ENCODE data around the gene FKBP11. TPM values are rescaled to one million over a fixed set of nuclear protein-coding genes. Genes with fewer than 3 reads are reported as not detected.
A peak's percentile ranks its signal among the peaks of the same experiment; 100 is the strongest.

Gene FKBP11
- polyA plus RNA-seq, 1 experiment, result 100 TPM

DNA sequence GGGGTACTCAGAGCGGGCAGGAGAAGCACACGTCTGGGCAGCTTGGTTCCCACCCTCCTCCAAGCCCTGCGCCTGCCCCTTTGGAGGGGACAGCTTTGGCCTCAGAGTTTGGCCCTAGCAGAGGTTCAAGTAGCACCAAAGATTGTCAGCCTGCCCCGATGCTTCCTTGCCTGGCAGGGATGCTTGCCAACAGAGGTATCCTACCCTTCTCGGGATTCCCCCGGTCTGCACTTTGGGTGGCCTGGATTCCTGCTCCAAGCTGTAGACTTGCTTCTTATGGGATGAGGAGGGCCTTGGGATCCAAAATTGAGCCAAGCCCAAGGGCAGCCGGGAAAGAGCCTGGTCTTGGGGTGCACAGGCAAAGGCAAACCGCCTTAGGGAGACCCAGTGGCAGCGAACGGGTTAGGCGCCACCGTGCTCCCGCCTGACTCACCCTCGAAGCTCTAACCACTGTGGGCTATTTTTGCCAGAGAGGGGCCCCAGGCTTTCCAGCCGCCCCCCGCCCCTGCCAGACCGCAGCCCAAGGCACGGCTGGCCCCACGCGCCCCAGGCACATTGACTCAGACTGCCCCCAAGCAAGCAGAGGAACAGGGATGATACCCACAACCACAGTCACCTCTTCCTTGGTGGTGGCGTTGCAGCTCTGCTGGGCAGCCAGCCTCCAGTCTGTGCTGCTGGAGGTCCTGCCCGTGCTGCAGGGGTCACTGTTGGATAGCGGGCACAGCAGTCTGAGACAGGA, 47.1 kb upstream of the FKBP11 start:
- CTCF ChIA-PET, result interaction anchor here (0.8 to 30.1 kb wide), 6 partner anchors 8 to 119 kb away, joined by 3 to 757 read pairs (median 4); partner anchors contain the start of genes ARF3 and DDN
- Histone ChIP-seq H3K4me3 (ENCODE audit: low read depth, low read length) (no peak overlapping the region), H3K36me3 (ENCODE audit: control insufficient read depth, insufficient read depth, low read length) (no peaks in the 10 kb centered on the region), H3K27me3 (ENCODE audit: control insufficient read depth, insufficient read depth, low read length) (peaks cover 12% of the 10 kb centered on the region)
- DNase-seq (ENCODE audit: low read depth), result no peak
- POLR2A ChIA-PET, result no interaction called here
- TF ChIP-seq, protein P1, sequence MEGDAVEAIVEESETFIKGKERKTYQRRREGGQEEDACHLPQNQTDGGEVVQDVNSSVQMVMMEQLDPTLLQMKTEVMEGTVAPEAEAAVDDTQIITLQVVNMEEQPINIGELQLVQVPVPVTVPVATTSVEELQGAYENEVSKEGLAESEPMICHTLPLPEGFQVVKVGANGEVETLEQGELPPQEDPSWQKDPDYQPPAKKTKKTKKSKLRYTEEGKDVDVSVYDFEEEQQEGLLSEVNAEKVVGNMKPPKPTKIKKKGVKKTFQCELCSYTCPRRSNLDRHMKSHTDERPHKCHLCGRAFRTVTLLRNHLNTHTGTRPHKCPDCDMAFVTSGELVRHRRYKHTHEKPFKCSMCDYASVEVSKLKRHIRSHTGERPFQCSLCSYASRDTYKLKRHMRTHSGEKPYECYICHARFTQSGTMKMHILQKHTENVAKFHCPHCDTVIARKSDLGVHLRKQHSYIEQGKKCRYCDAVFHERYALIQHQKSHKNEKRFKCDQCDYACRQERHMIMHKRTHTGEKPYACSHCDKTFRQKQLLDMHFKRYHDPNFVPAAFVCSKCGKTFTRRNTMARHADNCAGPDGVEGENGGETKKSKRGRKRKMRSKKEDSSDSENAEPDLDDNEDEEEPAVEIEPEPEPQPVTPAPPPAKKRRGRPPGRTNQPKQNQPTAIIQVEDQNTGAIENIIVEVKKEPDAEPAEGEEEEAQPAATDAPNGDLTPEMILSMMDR (IDR thresholded peaks at IDR 0.05; ENCODE audit: insufficient read depth, low read depth, low read length), result peak; percentile 35; the same call in 1 of the 2 replicates

DNA sequence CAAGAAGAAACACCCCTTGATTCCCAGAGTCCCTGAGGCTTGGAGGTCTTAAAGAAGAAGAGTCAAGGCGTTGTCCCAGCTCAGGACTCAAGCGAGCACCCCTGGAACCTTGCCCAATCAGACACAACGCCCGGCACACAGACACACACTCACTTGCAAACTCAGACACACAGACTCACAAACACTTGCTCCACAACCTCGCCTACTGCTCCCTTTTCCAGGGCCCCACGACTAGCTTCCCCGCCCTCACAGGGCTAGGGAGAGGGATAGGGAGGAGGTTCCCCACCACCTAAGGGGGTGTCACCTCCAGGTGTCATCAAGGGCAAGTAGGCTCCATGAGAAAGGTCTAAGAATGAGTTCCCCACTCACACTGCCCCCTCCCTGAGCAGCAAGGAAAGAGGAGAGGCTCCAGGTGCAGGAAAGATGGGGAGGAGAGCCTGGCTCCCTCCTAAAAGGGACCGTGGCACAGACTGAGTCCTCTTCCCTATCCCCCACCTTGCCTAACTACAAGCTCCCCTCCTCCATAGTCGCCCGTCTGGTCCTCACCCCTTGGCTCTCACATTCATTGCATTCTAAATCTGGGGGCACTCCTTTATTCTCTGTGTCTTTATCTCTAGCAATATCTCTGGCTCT, 45.5 kb upstream of the FKBP11 start:
- no peak overlapping the region for H3K4me3 ChIP-seq (ENCODE audit: low read depth, low read length)
- DNase-seq (ENCODE audit: low read depth), result no peak
- TF ChIP-seq, protein P1 (IDR thresholded peaks at IDR 0.05; ENCODE audit: insufficient read depth, low read depth, low read length), result no peak
- POLR2A ChIA-PET, result interaction anchor here (0.7 kb wide), 1 partner anchor 17 kb away, joined by 9 read pairs; no protein-coding TSS in a partner anchor
- peaks cover 12% of the 10 kb centered on the region for H3K27me3 ChIP-seq (ENCODE audit: control insufficient read depth, insufficient read depth, low read length)
- CTCF ChIA-PET, result interaction anchor here (1.0 to 30.1 kb wide), 4 partner anchors 23 to 118 kb away, joined by 3 to 757 read pairs (median 4); partner anchors contain the start of gene DDN
- H3K36me3 ChIP-seq (ENCODE audit: control insufficient read depth, insufficient read depth, low read length), result no peaks in the 10 kb centered on the region

DNA sequence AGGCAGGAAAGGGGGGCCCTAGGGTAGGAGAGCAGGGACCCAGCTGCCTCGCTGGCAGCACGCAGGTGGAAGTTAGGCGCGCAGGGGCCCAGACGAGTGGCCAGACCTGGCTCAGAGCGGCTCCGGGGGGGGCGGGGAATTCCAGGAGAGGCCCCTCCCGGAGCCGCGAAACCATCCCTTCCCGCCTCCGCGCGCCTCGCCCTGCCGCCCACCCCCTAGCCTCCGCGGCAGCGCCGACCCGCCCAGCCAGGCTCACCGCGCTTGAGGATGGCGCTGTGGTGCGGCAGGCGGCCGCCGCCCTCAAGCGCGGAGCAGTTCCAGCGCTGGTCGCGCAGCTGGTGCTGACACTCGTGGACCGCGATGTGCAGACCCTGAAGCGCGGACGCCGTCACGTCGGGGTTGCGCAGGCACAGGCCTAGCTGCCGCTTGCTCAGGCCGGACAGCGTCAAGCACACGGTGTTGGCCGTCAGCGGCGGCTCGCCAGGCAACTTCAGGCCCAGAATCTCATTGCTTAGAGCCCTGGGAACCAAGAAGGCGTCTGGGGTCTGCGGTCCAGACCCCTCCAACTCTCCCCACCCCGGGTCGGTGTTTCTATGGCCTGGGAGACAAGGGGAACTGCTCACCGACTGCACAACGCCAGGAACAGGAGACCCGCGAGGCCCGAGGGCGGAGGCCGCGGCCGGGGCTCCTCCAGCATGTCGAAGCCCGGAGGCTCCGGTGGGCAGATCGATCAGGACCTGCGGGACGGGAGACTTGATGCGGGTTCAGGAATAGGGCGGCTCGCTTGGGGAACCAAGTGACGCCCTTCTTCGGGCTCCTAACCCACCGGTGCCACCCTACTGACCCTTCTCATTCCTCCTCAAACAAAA, 44.8 kb upstream of the FKBP11 start:
- H3K36me3 ChIP-seq (ENCODE audit: control insufficient read depth, insufficient read depth, low read length), result no peaks in the 10 kb centered on the region

DNA sequence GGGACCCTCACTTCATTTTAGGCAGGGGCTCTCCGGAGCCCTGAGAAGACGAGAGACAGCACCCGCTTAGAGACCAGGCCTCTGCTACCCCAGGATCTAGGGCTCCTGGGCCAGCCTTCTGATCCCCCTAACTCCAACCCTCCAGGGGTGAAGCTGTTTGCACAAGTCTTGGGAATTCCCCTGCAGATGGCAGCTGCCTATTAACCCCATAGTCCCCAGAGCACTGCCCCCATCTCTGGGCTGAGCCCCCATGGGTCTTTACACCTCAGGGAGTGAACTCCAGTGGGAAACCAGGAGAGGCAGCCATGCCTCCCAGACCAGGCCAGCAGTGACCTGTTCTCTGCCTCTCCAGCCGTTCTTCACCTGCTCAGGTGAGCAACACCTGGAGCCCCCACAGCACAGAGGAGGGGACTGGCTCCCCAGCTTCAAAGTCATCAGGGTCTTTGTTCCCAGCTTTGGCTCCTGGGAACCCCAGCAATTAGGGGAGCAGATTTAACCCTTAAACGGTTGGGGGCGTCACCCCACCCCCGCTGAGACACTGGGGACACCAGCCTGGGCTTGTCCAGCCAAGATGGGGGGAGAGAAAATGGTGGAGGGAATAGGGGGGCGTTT, 44.0 kb upstream of the FKBP11 start:
- peaks cover 14% of the 10 kb centered on the region for H3K27me3 ChIP-seq (ENCODE audit: control insufficient read depth, insufficient read depth, low read length)
- DNase-seq (ENCODE audit: low read depth), result no peak
- H3K36me3 ChIP-seq (ENCODE audit: control insufficient read depth, insufficient read depth, low read length), result no peaks in the 10 kb centered on the region
- ChIA-PET CTCF (interaction anchor here (1.3 to 30.1 kb wide), 4 partner anchors 8 to 25 kb away, joined by 3 to 757 read pairs (median 48); partner anchors contain the start of genes ARF3, DDN and WNT1), POLR2A (no interaction called here)
- TF ChIP-seq, protein P1 (IDR thresholded peaks at IDR 0.05; ENCODE audit: insufficient read depth, low read depth, low read length), result no peak
- H3K4me3 ChIP-seq (ENCODE audit: low read depth, low read length), result no peak overlapping the region

More for the DNA sequence above, 44.8 kb upstream of the FKBP11 start:
- POLR2A ChIA-PET, result no interaction called here
- peaks cover 14% of the 10 kb centered on the region for H3K27me3 ChIP-seq (ENCODE audit: control insufficient read depth, insufficient read depth, low read length)
- TF ChIP-seq, protein P1 (IDR thresholded peaks at IDR 0.05; ENCODE audit: insufficient read depth, low read depth, low read length), result no peak
- CTCF ChIA-PET, result interaction anchor here (1.2 to 30.1 kb wide), 4 partner anchors 7 to 24 kb away, joined by 3 to 757 read pairs (median 48); partner anchors contain the start of genes ARF3, DDN and WNT1
- no peak for DNase-seq (ENCODE audit: low read depth)
- H3K4me3 ChIP-seq (ENCODE audit: low read depth, low read length), result no peak overlapping the region
